Hepatic stellate cell (primary cell): Measurements from ENCODE around the gene LMNTD1.

Experiments
- DNase-seq: peaks from one replicate; pipeline ENCODE4 v3.0.0; 2011; ENCODE audit warnings: low spot score

The LMNTD1 gene

GRCh38 chr12:25550186-25550585 is 2.9 kb downstream of the LMNTD1 start:
- no peak for DNase-seq

DNA sequence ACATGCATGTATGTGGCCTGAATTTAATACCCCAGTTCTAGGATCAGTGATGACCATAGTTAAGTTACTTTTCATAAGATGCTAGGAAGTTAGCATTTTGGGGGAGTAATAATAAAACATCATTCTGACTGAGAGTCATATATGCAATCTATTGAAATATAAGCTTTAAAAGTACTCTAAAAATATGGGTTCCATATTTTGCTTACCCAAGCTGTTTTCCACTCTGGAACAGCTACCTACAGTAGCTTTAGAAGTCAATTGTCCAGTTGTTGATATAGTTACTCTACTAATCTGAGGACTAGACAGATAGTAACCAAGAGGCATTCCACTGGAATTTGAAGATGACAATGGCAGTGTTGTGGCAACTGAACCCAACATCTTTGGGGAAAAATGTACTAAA is 4.0 kb downstream of the LMNTD1 start:
- DNase-seq = no peak

- no peak for DNase-seq
Observed at GRCh38 chr12:25546318-25546717, 6.8 kb downstream of the LMNTD1 start.

DNA sequence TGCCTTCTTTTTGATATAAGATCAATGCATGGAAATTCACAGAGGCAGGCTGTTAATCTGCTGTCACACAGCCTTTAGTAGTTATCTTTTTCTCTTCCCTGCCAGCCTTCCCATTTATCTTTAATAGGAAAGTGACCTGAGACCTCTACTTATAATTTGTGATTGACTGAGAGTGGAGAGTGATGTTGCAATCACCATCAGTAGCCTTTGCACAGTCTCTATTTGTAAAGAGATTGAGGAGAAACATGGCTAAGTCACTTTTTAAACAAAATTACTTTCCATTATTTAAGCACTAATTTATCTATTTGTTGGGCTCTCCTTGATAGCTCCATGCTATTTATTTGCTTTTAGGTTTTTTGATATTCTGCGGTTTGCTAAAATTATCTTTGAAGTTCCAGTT is 19.9 kb downstream of the LMNTD1 start:
- DNase-seq = no peak

- DNase-seq = no peak
Observed at GRCh38 chr12:25531502-25532052, 21.5 kb downstream of the LMNTD1 start.

DNA sequence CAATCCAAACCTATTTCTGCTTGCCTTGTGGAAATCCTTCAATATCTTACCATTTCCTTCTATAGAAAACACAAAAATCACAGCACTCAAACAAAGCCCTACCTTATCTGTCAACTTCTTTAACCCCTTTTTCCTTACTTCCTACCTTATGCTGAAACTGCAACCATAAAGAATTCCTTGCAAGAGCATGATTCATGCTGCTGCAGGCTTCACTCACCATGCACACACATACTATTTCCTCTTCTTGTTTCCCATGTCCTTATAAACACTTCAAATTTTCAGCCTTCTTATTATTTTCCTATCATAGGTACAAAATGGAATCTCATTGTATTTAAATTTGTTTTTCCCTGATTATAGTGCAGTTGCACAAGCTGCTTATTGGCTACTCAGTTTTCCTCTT is 23.3 kb downstream of the LMNTD1 start:
- DNase-seq = no peak

- DNase-seq = no peak
Observed at GRCh38 chr12:25526778-25527177, 26.3 kb downstream of the LMNTD1 start.

DNA sequence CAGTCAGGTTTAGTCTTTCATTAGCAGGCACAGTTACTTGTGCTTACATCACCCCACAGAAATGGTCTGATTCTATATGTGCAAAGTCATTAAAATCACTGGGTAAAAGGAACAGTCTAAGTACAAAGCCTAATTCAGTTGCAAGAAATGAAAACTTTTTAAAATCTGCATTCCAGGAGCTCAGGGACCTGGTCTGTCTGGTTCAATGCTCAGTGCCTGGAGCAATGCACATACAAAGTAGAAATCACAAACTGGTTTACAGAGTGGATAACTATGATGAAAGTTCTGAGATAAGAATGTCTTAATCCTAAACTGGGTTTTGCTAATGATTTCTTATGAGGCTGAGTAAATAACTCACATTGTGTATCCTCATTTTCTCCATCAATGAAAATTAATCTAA is 28.7 kb downstream of the LMNTD1 start:
- no peak for DNase-seq

DNA sequence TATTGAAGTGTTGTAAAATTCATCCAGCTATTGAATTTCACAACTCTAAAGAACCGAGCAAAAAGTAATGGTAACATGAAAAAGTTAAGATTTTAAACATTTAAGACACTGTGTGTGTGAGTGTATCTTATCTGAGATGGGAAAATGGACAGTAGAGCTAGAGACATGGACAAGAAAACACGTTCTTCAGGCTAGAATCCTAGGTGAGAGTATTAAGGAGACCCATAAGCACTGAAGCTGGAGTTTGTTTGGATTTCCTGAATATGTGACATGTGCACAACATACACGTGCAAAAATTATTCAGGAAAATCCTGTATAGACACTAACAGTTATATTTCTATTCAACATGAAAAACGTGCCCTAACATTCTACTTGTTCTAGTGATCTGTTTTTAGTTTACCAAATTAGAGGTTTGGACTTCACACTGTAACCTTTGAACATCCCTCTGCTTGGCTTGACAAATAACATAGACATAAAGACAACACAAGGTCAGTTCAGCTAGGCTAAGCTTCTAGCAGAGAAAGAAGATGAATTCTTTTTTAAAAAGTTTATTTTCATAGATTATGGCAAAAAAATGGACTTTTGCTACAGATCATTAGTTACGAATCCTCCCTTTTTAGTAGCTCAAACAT is 31.3 kb downstream of the LMNTD1 start:
- DNase-seq = no peak

- DNase-seq = no peak
Observed at GRCh38 chr12:25518512-25518911, 34.6 kb downstream of the LMNTD1 start.

- no peak for DNase-seq
Observed at GRCh38 chr12:25504744-25505143, 48.3 kb downstream of the LMNTD1 start.

DNA sequence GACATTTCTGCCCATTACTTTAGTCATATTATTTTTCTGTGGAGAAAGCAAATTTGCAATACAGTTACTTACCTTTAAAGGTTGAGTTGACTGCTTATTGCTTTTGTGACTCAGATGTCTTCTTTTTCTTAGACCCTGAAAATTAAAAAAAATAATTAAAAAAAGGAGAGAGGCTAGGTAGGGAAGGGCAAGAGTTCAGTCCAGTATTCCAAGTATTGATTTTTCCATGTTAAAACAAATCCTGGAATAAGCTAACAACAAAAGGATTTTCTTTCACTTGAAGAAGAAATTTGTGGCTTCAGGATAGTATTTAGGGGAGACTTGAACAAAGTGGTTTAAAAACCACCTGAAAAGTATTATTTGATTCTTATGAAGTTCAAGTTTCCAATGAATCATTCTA is 49.4 kb downstream of the LMNTD1 start:
- no peak for DNase-seq

GRCh38 chr12:25502596-25502995 is 50.5 kb downstream of the LMNTD1 start:
- no peak for DNase-seq

- DNase-seq = no peak
Observed at GRCh38 chr12:25502118-25502517, 51.0 kb downstream of the LMNTD1 start.

- DNase-seq = no peak
Observed at GRCh38 chr12:25501549-25501948, 51.5 kb downstream of the LMNTD1 start.

DNA sequence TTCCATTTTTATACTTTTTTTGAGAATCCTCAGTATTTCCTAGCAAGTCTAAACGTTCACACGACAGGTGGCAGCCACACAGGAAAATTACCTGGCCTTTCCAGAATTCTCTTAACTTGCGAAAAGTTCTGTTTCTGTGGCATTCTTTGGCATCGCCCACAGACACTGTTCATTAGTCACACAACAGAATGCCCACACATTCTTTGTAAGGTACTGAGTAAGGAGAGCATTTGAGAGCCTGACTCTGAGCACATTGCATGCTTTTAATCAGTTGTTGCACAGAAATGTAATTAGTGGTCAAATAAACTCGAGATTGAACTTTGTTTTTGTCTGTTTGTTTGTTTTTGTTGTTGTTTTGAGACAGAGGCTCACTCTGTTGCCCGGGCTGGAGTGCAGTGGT is 52.4 kb downstream of the LMNTD1 start:
- DNase-seq = no peak

DNA sequence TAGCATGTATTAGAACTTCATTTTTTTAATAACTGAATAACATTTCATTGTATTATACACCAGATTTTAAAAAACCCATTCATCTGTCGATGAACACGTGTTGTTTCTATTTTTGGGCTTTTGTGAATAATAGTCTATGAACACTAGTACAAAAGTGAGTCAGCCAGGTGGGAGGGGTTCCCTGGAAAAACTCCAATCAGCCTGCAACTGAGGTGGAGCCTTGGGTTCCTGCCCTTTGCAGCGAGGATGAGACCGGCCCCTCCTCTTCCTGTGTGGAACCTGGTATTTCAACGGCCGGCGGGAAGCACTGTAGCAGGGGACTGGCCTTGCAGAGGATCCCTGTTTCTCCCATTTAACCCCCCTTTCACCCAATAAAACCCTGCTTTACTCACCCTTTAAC is 56.1 kb downstream of the LMNTD1 start:
- DNase-seq = no peak

GRCh38 chr12:25496098-25496587 is 56.9 kb downstream of the LMNTD1 start:
- DNase-seq = no peak

DNA sequence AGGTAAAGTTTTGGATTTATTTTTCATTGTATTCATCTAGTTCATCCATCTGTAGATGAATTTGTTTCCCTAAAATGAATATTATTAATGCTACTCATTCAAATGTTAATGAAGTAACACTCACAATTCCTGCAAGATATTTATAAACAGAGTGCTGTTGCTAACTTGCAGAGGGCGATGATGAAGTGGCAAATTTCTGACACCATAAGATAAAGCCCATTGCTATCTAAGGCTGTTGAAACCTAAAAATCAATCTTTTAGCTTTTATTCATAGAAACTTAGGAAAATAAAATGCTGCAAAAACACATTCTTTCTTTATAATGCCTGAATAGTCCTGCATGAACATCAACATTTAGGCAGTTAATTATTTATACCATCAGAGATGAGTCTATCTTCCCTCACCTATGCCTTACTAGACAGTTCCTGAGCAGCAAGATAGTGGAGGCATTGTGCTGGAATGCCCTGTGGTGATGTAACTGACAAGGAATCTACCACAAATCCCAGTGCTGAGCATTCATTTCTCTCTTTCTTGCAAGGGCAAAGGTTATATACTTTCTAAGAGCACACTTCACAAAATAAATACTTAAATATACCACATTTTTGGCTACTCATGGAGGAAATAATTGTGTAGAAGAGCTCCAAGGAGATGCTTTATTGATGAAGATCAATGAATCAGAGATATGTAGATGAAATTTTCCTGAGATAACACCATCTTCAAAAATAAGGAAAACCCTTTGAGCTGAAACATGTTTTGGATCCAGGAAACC is 57.6 kb downstream of the LMNTD1 start:
- DNase-seq = peak; percentile 47

GRCh38 chr12:25494926-25495325 is 58.2 kb downstream of the LMNTD1 start:
- DNase-seq = no peak

- DNase-seq = no peak
Observed at GRCh38 chr12:25493682-25494081, 59.4 kb downstream of the LMNTD1 start.

GRCh38 chr12:25491396-25492325 is 61.4 kb downstream of the LMNTD1 start:
- no peak for DNase-seq
